SU-DHL-6 (cell line): ENCODE data around the gene TMEM178B.

Experiments used
- CTCF ChIP-seq: fragments of 200-600 bp; sonication (generic); IDR thresholded peaks from one replicate; pipeline ENCODE4 v1.5.1; 2017; ENCODE audit warnings: antibody characterized with exemption, mild to moderate bottlenecking, low read length, moderate library complexity; ENCODE audit not compliant: insufficient read depth, poor library complexity, severe bottlenecking
- EZH2phosphoT487 ChIP-seq: fragments of 200-600 bp; sonication (generic), shearing (Covaris generic); conservative IDR thresholded peaks from 2 replicates; pipeline ENCODE4 v1.6.1; 2018; ENCODE audit warnings: mild to moderate bottlenecking, antibody characterized with exemption, low read length, moderate library complexity, mixed read lengths

GRCh38 chr7:141460781-141461715 is 387.2 kb downstream of the TMEM178B start:
- TF ChIP-seq CTCF (no peak), EZH2phosphoT487 (no peak)
